Muscle of leg (tissue), 11 donors: ENCODE data around the gene WARS2. TPM values are rescaled to one million over a fixed set of nuclear protein-coding genes. Genes with fewer than 3 reads are reported as not detected.

Experiments
- DNase-seq: peaks from one replicate; pipeline ENCODE4 v3.0.0; 2013
- H3K27ac ChIP-seq: one replicate; pipeline ENCODE4 v1.5.1; 2013; ENCODE audit warnings: mild to moderate bottlenecking, low read length, control low read depth
- H3K27me3 ChIP-seq: one replicate; pipeline ENCODE4 v1.6.1; 2013; ENCODE audit warnings: low read length; ENCODE audit not compliant: control insufficient read depth, insufficient read depth
- H3K36me3 ChIP-seq: one replicate; pipeline ENCODE4 v1.6.1; 2013; ENCODE audit warnings: low read length; ENCODE audit not compliant: control insufficient read depth, insufficient read depth
- H3K4me1 ChIP-seq: one replicate; pipeline ENCODE4 v1.6.1; 2013; ENCODE audit warnings: low read length; ENCODE audit not compliant: control insufficient read depth, insufficient read depth
- H3K4me3 ChIP-seq: one replicate; pipeline ENCODE4 v1.5.1; 2013; ENCODE audit warnings: low read length, control low read depth
- H3K9me3 ChIP-seq: replicated peaks from 2 replicates; pipeline ENCODE4 v1.6.1; 2013; ENCODE audit warnings: low read depth, low read length; ENCODE audit not compliant: control insufficient read depth
- WGBS: methylation state at CpG from one replicate; pipeline ENCODE4 v1.1.5; 2013; ENCODE audit warnings: missing lambda C conversion rate; ENCODE audit not compliant: insufficient coverage; 5-methylcytosine and 5-hydroxymethylcytosine counted together
- polyA plus RNA-seq, 8 donors: library from polyadenylated mRNA; unstranded; fragments of 120-200 nt; gene quantifications; one replicate each; pipeline versions ENCODE4 v1.2.1 to v1.2.3, GENCODE V29; 2013; ENCODE audit warnings: inconsistent platforms in 1 of 8, low replicate concordance in 1 of 8; ENCODE audit not compliant: insufficient read length in 8 of 8, insufficient read depth in 1 of 8
- total RNA-seq: library from RNA; stranded (reverse); fragments of 120-200 nt; gene quantifications from one replicate; pipeline ENCODE4 v1.2.4, GENCODE V29; 2013

Gene WARS2
- total and polyA plus RNA-seq, 9 donors, result 16.3 to 25.8 (median 20.2) TPM

GRCh38 chr1:118997225-118997624, 143.2 kb downstream of the WARS2 start:
- peaks cover 82% of the 10 kb centered on the region for H3K27me3 ChIP-seq
- no peaks in the 10 kb centered on the region for H3K36me3 ChIP-seq
- 29% methylated on average over 1 of the region's 7 CpGs for WGBS
- DNase-seq, result peak; percentile 6
- H3K9me3 ChIP-seq, result no peaks in the 10 kb centered on the region
- peaks cover 22% of the 10 kb centered on the region for H3K4me1 ChIP-seq
- H3K4me3 ChIP-seq, result no peak overlapping the region
- no peak overlapping the region for H3K27ac ChIP-seq

- no CpG with 5 or more reads among the region's 3 CpGs for WGBS
- no peak overlapping the region for H3K27ac ChIP-seq
- no peaks in the 10 kb centered on the region for H3K36me3 ChIP-seq
- no peak overlapping the region for H3K4me3 ChIP-seq
- peaks cover 80% of the 10 kb centered on the region for H3K27me3 ChIP-seq
- DNase-seq, result peak; percentile 4
- no peaks in the 10 kb centered on the region for H3K9me3 ChIP-seq
- H3K4me1 ChIP-seq, result peaks cover 14% of the 10 kb centered on the region
These were observed 145.0 kb downstream of the WARS2 start for GRCh38 chr1:118995312-118996016.

GRCh38 chr1:118993700-118994026, 146.8 kb downstream of the WARS2 start:
- H3K4me1 ChIP-seq, result peaks cover 22% of the 10 kb centered on the region
- peaks cover 80% of the 10 kb centered on the region for H3K27me3 ChIP-seq
- WGBS, result 73% methylated on average over 7 of the region's 9 CpGs
- no peaks in the 10 kb centered on the region for H3K36me3 ChIP-seq
- no peak overlapping the region for H3K4me3 ChIP-seq
- no peak for DNase-seq
- H3K27ac ChIP-seq, result no peak overlapping the region
- H3K9me3 ChIP-seq, result no peaks in the 10 kb centered on the region

- DNase-seq, result no peak
- Histone ChIP-seq H3K27me3 (peaks cover 80% of the 10 kb centered on the region), H3K4me3 (no peak overlapping the region), H3K9me3 (no peaks in the 10 kb centered on the region), H3K36me3 (no peaks in the 10 kb centered on the region), H3K27ac (no peak overlapping the region), H3K4me1 (peaks cover 24% of the 10 kb centered on the region)
- 54% methylated on average over 39 of the region's 53 CpGs for WGBS
These were observed 147.4 kb downstream of the WARS2 start for GRCh38 chr1:118992868-118993699.

- H3K9me3 ChIP-seq, result no peaks in the 10 kb centered on the region
- H3K4me3 ChIP-seq, result no peak overlapping the region
- DNase-seq, result no peak
- no peaks in the 10 kb centered on the region for H3K36me3 ChIP-seq
- no peak overlapping the region for H3K27ac ChIP-seq
- peaks cover 21% of the 10 kb centered on the region for H3K4me1 ChIP-seq
- 75% methylated on average over 4 of the region's 22 CpGs for WGBS
- peaks cover 83% of the 10 kb centered on the region for H3K27me3 ChIP-seq
These were observed 148.1 kb downstream of the WARS2 start for GRCh38 chr1:118992237-118992825.

DNA sequence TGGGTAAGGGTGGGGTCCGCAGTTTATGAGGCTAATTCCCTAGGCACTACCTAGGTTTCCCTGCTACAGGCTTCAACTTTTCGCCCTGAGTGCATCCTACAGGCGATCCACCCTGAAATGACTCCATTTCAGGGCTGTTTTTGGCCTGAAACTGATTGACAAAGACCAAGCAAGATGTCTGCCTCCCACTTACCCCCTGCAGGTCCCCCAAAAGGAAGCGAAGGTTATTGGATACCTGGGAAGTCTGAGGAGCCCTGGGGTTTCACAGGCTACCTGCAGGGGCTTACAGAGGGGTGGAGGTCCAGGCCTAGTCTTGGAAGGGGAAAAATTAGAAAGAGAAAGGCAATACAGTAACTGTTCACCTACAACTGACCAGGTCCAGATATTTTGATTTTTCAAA, 149.0 kb downstream of the WARS2 start:
- DNase-seq, result no peak
- Histone ChIP-seq H3K36me3 (no peaks in the 10 kb centered on the region), H3K4me1 (peaks cover 21% of the 10 kb centered on the region), H3K4me3 (no peak overlapping the region), H3K27ac (peak overlapping the region; percentile 97), H3K9me3 (no peaks in the 10 kb centered on the region), H3K27me3 (peaks cover 81% of the 10 kb centered on the region)
- WGBS, result 80% methylated on average over 1 of the region's 4 CpGs

DNA sequence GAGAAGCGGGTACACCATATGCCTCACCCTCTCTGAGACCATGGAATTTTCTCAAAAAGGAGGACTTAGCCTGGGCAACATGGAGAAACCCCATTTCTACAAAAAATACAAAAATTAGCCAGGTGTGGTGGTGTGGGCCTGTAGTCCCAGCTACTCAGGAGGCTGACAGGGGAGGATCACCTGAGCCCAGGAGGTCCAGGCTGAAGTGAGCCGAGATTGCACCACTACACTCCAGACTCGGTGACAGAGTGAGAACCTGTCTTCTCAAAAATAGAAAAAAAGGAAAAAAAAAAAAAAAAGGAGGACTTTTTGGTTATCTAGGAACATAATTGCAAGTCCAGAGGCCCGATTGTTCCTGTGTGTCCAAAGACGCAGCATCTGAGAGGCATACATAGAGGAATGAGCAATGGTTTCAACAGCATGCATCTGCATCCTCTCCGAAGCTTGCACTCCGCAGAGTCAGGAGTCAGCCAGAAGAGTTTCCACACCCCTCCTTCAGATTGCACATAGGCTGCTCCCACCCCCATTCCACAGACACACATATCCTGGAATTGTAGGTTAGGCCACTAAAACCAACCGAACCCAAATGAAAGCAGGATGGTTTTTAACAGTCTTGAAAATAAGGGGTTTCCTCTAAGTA, 149.8 kb downstream of the WARS2 start:
- no peak overlapping the region for H3K4me3 ChIP-seq
- 36% methylated on average over 4 of the region's 8 CpGs for whole genome bisulfite sequencing
- peak overlapping the region; percentile 97 for H3K27ac ChIP-seq
- H3K9me3 ChIP-seq, result no peaks in the 10 kb centered on the region
- H3K4me1 ChIP-seq, result peaks cover 21% of the 10 kb centered on the region
- H3K27me3 ChIP-seq, result peaks cover 81% of the 10 kb centered on the region
- peak; percentile 82 for DNase-seq
- H3K36me3 ChIP-seq, result no peaks in the 10 kb centered on the region

DNA sequence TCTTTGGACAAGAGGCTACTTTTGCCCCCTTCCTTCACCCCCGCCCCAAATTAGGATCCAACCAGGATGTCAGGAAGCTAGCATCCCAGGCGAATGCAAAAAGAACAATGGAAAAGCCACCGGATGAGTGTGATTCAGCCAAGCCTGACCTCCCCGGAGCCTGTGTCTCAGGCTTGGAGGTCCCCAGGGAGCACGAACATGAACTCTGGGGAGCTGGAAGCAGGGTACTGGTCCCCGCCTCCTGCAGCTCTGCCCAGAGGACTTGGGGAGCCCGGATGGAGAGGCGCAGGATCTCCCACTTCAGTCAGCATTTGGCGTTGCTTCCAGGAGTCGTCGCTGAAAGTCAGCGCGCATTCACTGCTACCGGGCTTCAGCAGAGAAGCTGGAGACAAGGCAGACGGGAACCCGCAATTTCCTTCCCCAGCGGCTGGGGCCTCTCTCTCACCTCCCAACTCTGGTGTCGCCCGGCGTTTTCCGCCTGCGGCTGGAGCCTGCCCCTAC, 150.5 kb downstream of the WARS2 start:
- Histone ChIP-seq H3K9me3 (no peaks in the 10 kb centered on the region), H3K4me3 (no peak overlapping the region), H3K27ac (peak overlapping the region; percentile 97), H3K36me3 (no peaks in the 10 kb centered on the region), H3K27me3 (peaks cover 85% of the 10 kb centered on the region), H3K4me1 (peaks cover 21% of the 10 kb centered on the region)
- WGBS, result 31% methylated on average over 21 of the region's 22 CpGs
- DNase-seq, result peak; percentile 73

GRCh38 chr1:118989006-118989815, 151.2 kb downstream of the WARS2 start:
- DNase-seq, result peak; percentile 83
- peak overlapping the region; percentile 97 for H3K27ac ChIP-seq
- H3K4me3 ChIP-seq, result peak overlapping the region; percentile 78
- H3K36me3 ChIP-seq, result peaks cover 2% of the 10 kb centered on the region
- WGBS, result 2% methylated on average over 27 of the region's 44 CpGs
- no peaks in the 10 kb centered on the region for H3K9me3 ChIP-seq
- peaks cover 85% of the 10 kb centered on the region for H3K27me3 ChIP-seq
- peaks cover 27% of the 10 kb centered on the region for H3K4me1 ChIP-seq
